HT1080 (cell line): ENCODE measurements around the gene SGTA. TPM values are rescaled to one million over a fixed set of nuclear protein-coding genes. Genes with fewer than 3 reads are reported as not detected.
A peak's percentile ranks its signal among the peaks of the same experiment; 100 is the strongest.

Experiments
- DNase-seq: peaks from one replicate; pipeline ENCODE4 v3.0.0-alpha.2; 2015; ENCODE audit warnings: low read depth
- total RNA-seq: library from RNA; depleted of rRNA; stranded (reverse); fragments of >200 nt; shearing (Covaris generic); gene quantifications from 2 replicates; pipeline ENCODE4 v1.2.3, GENCODE V29; 2014

SGTA gene
- total RNA-seq, 1 experiment from 2014 or later, result 131 TPM

- no peak for DNase-seq
Observed at GRCh38 chr19:2755811-2756210, 27.3 kb downstream of the SGTA start.

GRCh38 chr19:2755448-2755705 is 27.7 kb downstream of the SGTA start:
- DNase-seq, result no peak

- no peak for DNase-seq
Observed at GRCh38 chr19:2754659-2755447, 28.2 kb downstream of the SGTA start.

- DNase-seq, result no peak
Observed at GRCh38 chr19:2751438-2751830, 31.6 kb downstream of the SGTA start.

- DNase-seq, result no peak
Observed at GRCh38 chr19:2750808-2751437, 32.1 kb downstream of the SGTA start.

- no peak for DNase-seq
Observed at GRCh38 chr19:2747349-2747748, 35.7 kb downstream of the SGTA start.

GRCh38 chr19:2744113-2744512 is 39.0 kb downstream of the SGTA start:
- DNase-seq, result no peak

GRCh38 chr19:2743099-2743498 is 40.0 kb downstream of the SGTA start:
- no peak for DNase-seq

- no peak for DNase-seq
Observed at GRCh38 chr19:2740314-2740656, 42.8 kb downstream of the SGTA start.

GRCh38 chr19:2739602-2740313 is 43.3 kb downstream of the SGTA start, which contains the start of gene SLC39A3:
Gene SLC39A3 (minus strand): TSS chr19:2740017. CDS start chr19:2737257, 2,760 bp downstream.
- DNase-seq, result peak; percentile 95

- no peak for DNase-seq
Observed at GRCh38 chr19:2736550-2737190, 46.4 kb downstream of the SGTA start.

GRCh38 chr19:2735374-2735773 is 47.7 kb downstream of the SGTA start:
- DNase-seq, result no peak

- no peak for DNase-seq
Observed at GRCh38 chr19:2734589-2735288, 48.3 kb downstream of the SGTA start.

GRCh38 chr19:2733930-2734588 is 49.0 kb downstream of the SGTA start:
- no peak for DNase-seq

- DNase-seq, result no peak
Observed at GRCh38 chr19:2732883-2733282, 50.2 kb downstream of the SGTA start.

GRCh38 chr19:2732157-2732725 is 50.8 kb downstream of the SGTA start:
- DNase-seq, result no peak

- DNase-seq, result no peak
Observed at GRCh38 chr19:2731181-2731995, 51.7 kb downstream of the SGTA start.

- no peak for DNase-seq
Observed at GRCh38 chr19:2729943-2730818, 52.9 kb downstream of the SGTA start.
